ENCODE measurements around the gene IFT43.

Gene IFT43

DNA sequence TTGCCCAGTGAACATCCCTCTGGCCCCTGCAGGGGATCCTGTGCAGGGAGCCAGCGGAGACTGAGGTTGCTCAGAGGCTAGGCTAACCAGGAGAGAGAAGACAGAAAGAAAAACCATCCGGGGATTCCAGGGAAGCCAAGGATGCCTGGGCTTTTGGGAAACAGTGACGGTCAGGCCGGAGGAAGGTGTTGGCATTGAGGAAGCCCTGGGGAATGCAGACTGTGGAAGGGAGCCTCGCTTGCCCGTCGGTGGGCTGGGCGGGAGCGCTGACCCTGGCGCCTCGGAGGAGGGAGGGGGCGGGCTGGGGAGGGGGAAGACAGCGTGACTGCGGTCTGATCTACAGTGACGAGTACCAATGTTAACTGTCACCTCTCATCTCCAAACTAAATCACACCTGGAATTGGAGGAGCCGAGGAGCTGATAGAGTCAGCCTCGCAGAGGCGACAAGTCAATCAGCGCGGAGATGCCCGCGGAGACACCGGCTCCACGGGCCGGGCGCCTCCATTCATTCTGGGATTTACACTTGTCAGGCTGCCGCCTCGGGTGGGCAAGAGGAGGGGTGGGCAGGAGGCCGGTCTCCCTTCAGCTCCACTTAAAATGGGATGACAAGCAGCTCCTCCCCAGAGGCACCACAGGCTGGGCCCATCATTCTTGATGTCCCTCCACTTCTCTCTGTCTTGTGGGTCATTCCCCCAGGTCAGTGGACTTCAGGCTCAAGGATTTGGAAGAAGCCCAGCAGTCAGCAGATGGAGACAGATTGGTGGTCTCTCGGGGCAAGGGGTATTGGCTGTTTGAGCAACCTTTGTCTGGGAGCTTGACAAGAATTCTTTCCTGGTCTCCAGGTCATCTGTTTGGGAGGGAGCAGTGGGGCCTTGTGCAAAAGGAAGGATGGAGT, 145.8 kb downstream of the IFT43 start:
- peaks cover 0 to 3% of the 10 kb centered on the region in 2 donors for H3K9me3 ChIP-seq (ENCODE audit: control insufficient read depth in 2 of 2, low read length in 2 of 2)
- no peak overlapping the region for H3K4me3 ChIP-seq (ENCODE audit: low read length in 2 of 2)
- H3K9ac ChIP-seq (ENCODE audit: low read length in 2 of 2) = no peak overlapping the region
- H3K27ac ChIP-seq (ENCODE audit: low read length) = no peak overlapping the region
- H3K27me3 ChIP-seq (ENCODE audit: control insufficient read depth in 1 of 2, insufficient read depth in 2 of 2, low read length in 2 of 2) = peaks cover 10 to 17% of the 10 kb centered on the region in 2 donors
- H3K4me1 ChIP-seq (ENCODE audit: control insufficient read depth, insufficient read depth, low read length) = no peaks in the 10 kb centered on the region
- no peaks in the 10 kb centered on the region for H3K36me3 ChIP-seq (ENCODE audit: control insufficient read depth in 2 of 2, insufficient read depth in 2 of 2, low read length in 2 of 2)

DNA sequence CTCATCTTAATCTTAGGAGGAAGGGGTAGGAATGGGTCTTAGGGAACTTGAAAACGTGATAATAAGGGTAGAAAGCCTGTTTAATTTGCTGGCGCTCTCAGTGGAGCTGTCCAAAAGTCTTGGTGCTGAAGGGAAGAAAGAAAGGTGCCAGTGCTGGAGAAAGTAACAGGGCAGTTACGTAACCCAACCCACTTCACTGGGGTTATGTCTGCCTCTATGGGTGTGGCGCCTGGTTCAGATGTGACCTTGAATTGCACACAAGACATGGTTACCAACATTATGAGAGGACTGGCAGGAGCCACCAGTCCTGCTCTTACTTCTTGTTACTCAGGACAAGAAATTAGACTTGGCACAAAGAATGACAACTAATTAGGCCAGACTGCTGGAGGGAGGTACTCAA, 147.5 kb downstream of the IFT43 start:
- Histone ChIP-seq H3K27ac (ENCODE audit: low read length) (no peak overlapping the region), H3K9me3 (ENCODE audit: control insufficient read depth in 2 of 2, low read length in 2 of 2) (no peaks in the 10 kb centered on the region), H3K27me3 (ENCODE audit: control insufficient read depth in 1 of 2, insufficient read depth in 2 of 2, low read length in 2 of 2) (peaks cover 14 to 24% of the 10 kb centered on the region in 2 donors), H3K4me3 (ENCODE audit: low read length in 2 of 2) (no peak overlapping the region), H3K9ac (ENCODE audit: low read length in 2 of 2) (no peak overlapping the region), H3K36me3 (ENCODE audit: control insufficient read depth in 2 of 2, insufficient read depth in 2 of 2, low read length in 2 of 2) (no peaks in the 10 kb centered on the region), H3K4me1 (ENCODE audit: control insufficient read depth, insufficient read depth, low read length) (no peaks in the 10 kb centered on the region)
